Right lobe of liver (tissue), 4 donors: ENCODE measurements around the gene TTC36.

Experiments
- POLR2A ChIP-seq: fragments of 450-650 bp; IDR thresholded peaks from one replicate; pipeline ENCODE4 v1.6.1; 2017; ENCODE audit warnings: antibody characterized with exemption, mild to moderate bottlenecking
- TF ChIP-seq, protein P1 (sequence below), 4 donors: fragments of 200-600 bp in 3 of 4; fragments of 450-650 bp in 1 of 4; IDR thresholded peaks; one replicate each; pipeline versions ENCODE4 v1.5.1 to v1.8.0; 2016 to 2022; ENCODE audit warnings: antibody characterized with exemption in 4 of 4, mild to moderate bottlenecking in 2 of 4
- donor health status: DM: no; HTN: no; CAD: no.
- donor health status: DM: no; HTN: no; CAD: no.
- donor health status: DM: no; HTN: yes; CAD: no.

- TF ChIP-seq, protein P1, sequence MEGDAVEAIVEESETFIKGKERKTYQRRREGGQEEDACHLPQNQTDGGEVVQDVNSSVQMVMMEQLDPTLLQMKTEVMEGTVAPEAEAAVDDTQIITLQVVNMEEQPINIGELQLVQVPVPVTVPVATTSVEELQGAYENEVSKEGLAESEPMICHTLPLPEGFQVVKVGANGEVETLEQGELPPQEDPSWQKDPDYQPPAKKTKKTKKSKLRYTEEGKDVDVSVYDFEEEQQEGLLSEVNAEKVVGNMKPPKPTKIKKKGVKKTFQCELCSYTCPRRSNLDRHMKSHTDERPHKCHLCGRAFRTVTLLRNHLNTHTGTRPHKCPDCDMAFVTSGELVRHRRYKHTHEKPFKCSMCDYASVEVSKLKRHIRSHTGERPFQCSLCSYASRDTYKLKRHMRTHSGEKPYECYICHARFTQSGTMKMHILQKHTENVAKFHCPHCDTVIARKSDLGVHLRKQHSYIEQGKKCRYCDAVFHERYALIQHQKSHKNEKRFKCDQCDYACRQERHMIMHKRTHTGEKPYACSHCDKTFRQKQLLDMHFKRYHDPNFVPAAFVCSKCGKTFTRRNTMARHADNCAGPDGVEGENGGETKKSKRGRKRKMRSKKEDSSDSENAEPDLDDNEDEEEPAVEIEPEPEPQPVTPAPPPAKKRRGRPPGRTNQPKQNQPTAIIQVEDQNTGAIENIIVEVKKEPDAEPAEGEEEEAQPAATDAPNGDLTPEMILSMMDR (IDR thresholded peaks at IDR 0.05): no peak
- TF ChIP-seq POLR2A: no peak
These were observed 19.9 kb downstream of the TTC36 start for GRCh38 chr11:118547132-118547531.
